Stomach (tissue), 9 donors: ENCODE data around the gene SNTG2. TPM values are rescaled to one million over a fixed set of nuclear protein-coding genes. Genes with fewer than 3 reads are reported as not detected.

ENCODE experiments used
- DNase-seq, 2 donors: peaks; one replicate each; pipeline versions ENCODE4 v3.0.0 to v3.0.0-alpha.2; 2013 to 2019
- H3K27ac ChIP-seq, 5 donors: fragments of 200-600 bp in 4 of 5; sonication (generic) in 4 of 5; one replicate each; pipeline ENCODE4 v1.5.1; 2013 to 2019; ENCODE audit warnings: mild to moderate bottlenecking in 1 of 5, moderate library complexity in 1 of 5
- H3K27me3 ChIP-seq, 3 donors: fragments of 200-600 bp; sonication (generic); one replicate each; pipeline ENCODE4 v1.5.1; 2017 to 2019; ENCODE audit warnings: mixed run types in 1 of 3
- H3K36me3 ChIP-seq, 4 donors: fragments of 200-600 bp; sonication (generic); 1 replicate in 3 of 4; 2 replicates in 1 of 4; pipeline ENCODE4 v1.5.1; 2016 to 2019
- H3K4me1 ChIP-seq, 4 donors: fragments of 200-600 bp; sonication (generic); one replicate each; pipeline ENCODE4 v1.5.1; 2016 to 2019
- H3K4me3 ChIP-seq, 4 donors: fragments of 200-600 bp; sonication (generic) in 3 of 4; one replicate each; pipeline ENCODE4 v1.5.1; 2016 to 2019; ENCODE audit warnings: mild to moderate bottlenecking in 1 of 4
- H3K9me3 ChIP-seq, 4 donors: fragments of 200-600 bp; sonication (generic); one replicate each; pipeline ENCODE4 v1.5.1; 2016 to 2019
- CTCF ChIP-seq, 7 experiments: fragments of 450-650 bp in 4 of 7; fragments of 200-600 bp in 3 of 7; sonication (generic) in 3 of 7; IDR thresholded peaks; one replicate each; pipeline ENCODE4 v1.5.1; 2016 to 2019; ENCODE audit warnings: antibody characterized with exemption in 7 of 7, control low read depth in 2 of 7, mild to moderate bottlenecking in 1 of 7
- EP300 ChIP-seq: sonication (generic); formaldehyde crosslinking; IDR thresholded peaks from one replicate; pipeline ENCODE4 v1.6.1; 2017; ENCODE audit warnings: antibody characterized with exemption
- POLR2A ChIP-seq, 4 donors: fragments of 450-650 bp; IDR thresholded peaks; one replicate each; pipeline ENCODE4 v1.6.1; 2016; ENCODE audit warnings: antibody characterized with exemption in 4 of 4, control low read depth in 2 of 4, mild to moderate bottlenecking in 1 of 4, moderate library complexity in 1 of 4
- POLR2AphosphoS5 ChIP-seq, 3 donors: sonication (generic); formaldehyde crosslinking; IDR thresholded peaks; one replicate each; pipeline ENCODE4 v1.6.1; 2016; ENCODE audit warnings: antibody characterized with exemption in 3 of 3
- WGBS, 5 donors: extraction: QIAGEN DNeasy Blood & Tissue Kit in 3 of 5; methylation state at CpG; one replicate each; pipeline versions ENCODE4 v1.1.5 to v1.1.7; 2013 to 2018; 5-methylcytosine and 5-hydroxymethylcytosine counted together
- intact Hi-C: fragments of 100-400 bp; cut with DNase I; formaldehyde crosslinking; loops from one replicate; pipeline ENCODE4 v1.15.1; 2023; ENCODE audit warnings: low total_unique reads
- polyA plus RNA-seq, 3 donors: library from polyadenylated mRNA; stranded (reverse); fragments of 200-250 nt; gene quantifications; one replicate each; pipeline ENCODE4 v1.2.3, GENCODE V29; 2013
- total RNA-seq, 5 donors: library from RNA; depleted of rRNA; stranded (reverse); fragments of >200 nt; gene quantifications; one replicate each; pipeline versions ENCODE4 v1.1.0 to v1.2.3, GENCODE V29; 2014 to 2016
- donor health status: healthy with polysubstance abuse.
- donor health status: Bipolar disorder and iron deficiency.
- donor health status: healthy.

Gene SNTG2
- total and polyA plus RNA-seq, 8 donors: 0.68 to 19.6 (median 5.3) TPM; not detected in 1

DNA sequence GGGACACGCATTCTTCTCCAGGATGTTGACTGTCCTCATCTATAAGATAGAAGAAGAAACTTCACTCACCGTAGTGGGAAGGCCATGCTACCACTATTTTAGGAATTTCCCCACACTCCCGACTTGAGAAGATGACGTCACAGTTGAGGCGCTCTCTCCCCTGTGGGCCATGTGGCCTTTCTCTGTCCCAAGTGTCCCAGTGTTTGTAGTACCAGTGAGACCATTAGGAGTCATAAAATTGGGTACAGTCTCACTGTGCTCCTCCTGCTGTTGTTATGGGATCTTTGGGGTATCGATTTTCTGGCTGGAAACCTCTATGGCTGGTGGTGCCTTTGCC is 7.2 kb upstream of the SNTG2 start:
- Histone ChIP-seq H3K4me3 (no peak overlapping the region), H3K27ac (no peak overlapping the region), H3K9me3 (peaks cover 0 to 16% (median 9%) of the 10 kb centered on the region in 4 donors), H3K4me1 (no peaks in the 10 kb centered on the region), H3K36me3 (no peaks in the 10 kb centered on the region), H3K27me3 (peaks cover 0 to 35% (median 0%) of the 10 kb centered on the region in 3 donors)
- intact Hi-C loops: no loop called here
- 88 to 96% (median 93%) methylated on average over 6 of the region's 6 CpGs for WGBS, 5 donors
- TF ChIP-seq CTCF (IDR thresholded peaks at IDR 0.05) (no peak), POLR2AphosphoS5 (IDR thresholded peaks at IDR 0.05) (no peak), EP300 (no peak), POLR2A (IDR thresholded peaks at IDR 0.05) (no peak)
- no peak for DNase-seq

DNA sequence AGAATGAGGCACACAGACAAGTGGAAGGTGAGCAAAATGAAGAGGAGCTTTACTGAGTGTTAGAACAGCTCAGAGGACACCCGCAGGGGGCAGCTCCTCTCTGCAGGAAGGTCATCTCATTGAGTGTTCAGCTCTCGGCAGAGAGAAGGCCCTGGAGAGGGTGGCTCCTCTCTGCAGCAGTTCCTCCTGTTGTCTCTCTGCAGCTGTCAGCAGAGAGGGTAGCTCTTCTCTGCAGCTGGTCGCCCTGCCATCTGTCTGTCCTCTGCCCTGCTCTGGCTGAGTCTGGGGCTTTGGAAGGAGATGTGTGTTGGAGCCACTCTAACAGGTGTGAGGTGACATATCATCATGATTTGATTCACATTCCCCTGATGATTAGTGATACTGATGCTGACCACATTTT is 6.8 kb upstream of the SNTG2 start:
- no peak overlapping the region for H3K4me3 ChIP-seq
- WGBS, 5 donors: 80 to 88% (median 85%) methylated on average over 3 of the region's 3 CpGs
- TF ChIP-seq POLR2AphosphoS5 (IDR thresholded peaks at IDR 0.05) (no peak), POLR2A (IDR thresholded peaks at IDR 0.05) (no peak), CTCF (IDR thresholded peaks at IDR 0.05) (no peak), EP300 (no peak)
- no peak overlapping the region for H3K27ac ChIP-seq
- H3K9me3 ChIP-seq: peaks cover 0 to 16% (median 9%) of the 10 kb centered on the region in 4 donors
- intact Hi-C loops: no loop called here
- DNase-seq: no peak
- H3K36me3 ChIP-seq: no peaks in the 10 kb centered on the region
- H3K27me3 ChIP-seq: peaks cover 0 to 38% (median 0%) of the 10 kb centered on the region in 3 donors
- H3K4me1 ChIP-seq: no peaks in the 10 kb centered on the region

- intact Hi-C loops: no loop called here
- no peak overlapping the region for H3K4me3 ChIP-seq
- no peak for DNase-seq
- no peak for TF ChIP-seq EP300
- no peak for TF ChIP-seq CTCF (IDR thresholded peaks at IDR 0.05)
- no peak for TF ChIP-seq POLR2AphosphoS5 (IDR thresholded peaks at IDR 0.05)
- no peak for TF ChIP-seq POLR2A (IDR thresholded peaks at IDR 0.05)
- peaks cover 0 to 47% (median 4%) of the 10 kb centered on the region in 3 donors for H3K27me3 ChIP-seq
- no peaks in the 10 kb centered on the region for H3K36me3 ChIP-seq
- H3K27ac ChIP-seq: no peak overlapping the region
- peaks cover 0 to 16% (median 9%) of the 10 kb centered on the region in 4 donors for H3K9me3 ChIP-seq
- H3K4me1 ChIP-seq: peaks cover 0 to 7% (median 3%) of the 10 kb centered on the region in 4 donors
These were observed 6.0 kb upstream of the SNTG2 start for GRCh38 chr2:944693-945092.

DNA sequence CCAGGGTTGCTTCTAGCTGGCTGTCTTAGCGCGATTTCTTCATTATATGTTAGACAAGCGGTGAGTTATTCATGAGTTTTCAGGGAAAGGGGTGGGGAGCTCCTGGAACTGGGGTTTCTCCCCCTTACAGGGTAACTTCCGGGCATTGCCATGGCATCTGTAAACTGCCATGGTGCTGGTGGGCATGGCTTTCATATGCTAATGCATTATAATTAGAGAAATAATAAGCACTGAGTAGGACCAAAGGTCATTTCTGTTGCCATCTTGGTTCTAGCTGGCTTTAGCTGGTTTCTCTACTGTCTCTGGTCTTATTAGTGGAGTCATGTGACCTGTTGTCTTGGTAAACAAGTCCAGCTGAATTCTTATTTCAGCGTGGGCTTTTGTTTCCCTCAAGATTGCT is 5.5 kb upstream of the SNTG2 start:
- TF ChIP-seq POLR2AphosphoS5 (IDR thresholded peaks at IDR 0.05) (no peak), POLR2A (IDR thresholded peaks at IDR 0.05) (no peak), CTCF (IDR thresholded peaks at IDR 0.05) (no peak), EP300 (no peak)
- H3K27ac ChIP-seq: no peak overlapping the region
- peaks cover 0 to 16% (median 9%) of the 10 kb centered on the region in 4 donors for H3K9me3 ChIP-seq
- no peak for DNase-seq
- intact Hi-C loops: no loop called here
- H3K4me3 ChIP-seq: no peak overlapping the region
- H3K36me3 ChIP-seq: no peaks in the 10 kb centered on the region
- H3K4me1 ChIP-seq: peaks cover 0 to 11% (median 7%) of the 10 kb centered on the region in 4 donors
- 80 to 89% (median 88%) methylated on average over 5 of the region's 5 CpGs for WGBS, 5 donors
- peaks cover 0 to 51% (median 8%) of the 10 kb centered on the region in 3 donors for H3K27me3 ChIP-seq
